NCI-H345 treated with DMSO at 0.1 percent for 48 hours (cell line): ENCODE results near the gene INTS14.

ENCODE experiments used
- DNase-seq: peaks from one replicate; lab custom pipeline; 2025; ENCODE audit not compliant: unreplicated experiment; lab: John Stamatoyannopoulos, UW

INTS14 gene

GRCh38 chr15:65533057-65533756 is 77.7 kb downstream of the INTS14 start:
- no peak for DNase-seq

GRCh38 chr15:65532738-65533051 is 78.2 kb downstream of the INTS14 start:
- DNase-seq: no peak

GRCh38 chr15:65530318-65531111 is 80.4 kb downstream of the INTS14 start, which contains the start of gene HACD3:
Gene HACD3 (plus strand): TSS chr15:65530463. CDS start chr15:65530632, 169 bp downstream.
- peak; percentile 53 for DNase-seq

GRCh38 chr15:65529762-65530317 is 81.1 kb downstream of the INTS14 start:
- DNase-seq: no peak
